ENCODE measurements around the gene ASS1. TPM values are rescaled to one million over a fixed set of nuclear protein-coding genes. Genes with fewer than 3 reads are reported as not detected.

ASS1 gene
- total and polyA plus RNA-seq, 2 donors (not counting 1 experiment from before 2014, with no cell fraction given): 44.7 to 223 TPM

- Histone ChIP-seq H3K27me3 (ENCODE audit: control insufficient read depth, insufficient read depth, low read length) (peaks cover 9% of the 10 kb centered on the region), H3K4me3 (replicated peaks in 1 of 4; ENCODE audit: control extremely low read depth in 1 of 4, insufficient read depth in 1 of 4, low read depth in 3 of 4, low read length in 4 of 4) (peak overlapping the region; percentile 41 to 67 (median 47)), H3K36me3 (ENCODE audit: control insufficient read depth, insufficient read depth, low read length) (no peaks in the 10 kb centered on the region), H3K79me2 (ENCODE audit: control insufficient read depth, insufficient read depth, low read length) (no peaks in the 10 kb centered on the region), H3K9ac (ENCODE audit: insufficient read depth, low read length) (peak overlapping the region; percentile 46), H4K20me1 (ENCODE audit: control insufficient read depth, extremely low read depth, insufficient read depth, low read length) (no peaks in the 10 kb centered on the region), H3K4me1 (ENCODE audit: control insufficient read depth, extremely low read depth, insufficient read depth, low read length) (peaks cover 5% of the 10 kb centered on the region), H3K9me3 (ENCODE audit: control insufficient read depth, insufficient read depth, low read depth, low read length) (no peaks in the 10 kb centered on the region), H2AFZ (ENCODE audit: low read length) (no peak overlapping the region), H3K27ac (ENCODE audit: insufficient read depth, low read length) (peak overlapping the region; percentile 61), H3K4me2 (ENCODE audit: extremely low read depth, insufficient read depth, low read length) (peak overlapping the region; percentile 87)
- DNase-seq (ENCODE audit: low read depth in 2 of 2): peak in 1 of 2 donors; percentile 66
- TF ChIP-seq EZH2 (IDR thresholded peaks at IDR 0.05; ENCODE audit: low read length, missing control alignments): peak; percentile 43
- no peak for TF ChIP-seq CTCF (conservative IDR thresholded peaks at IDR 0.05 in 1 of 2, IDR thresholded peaks at IDR 0.05 in 1 of 2; ENCODE audit: low read depth in 1 of 2, low read length in 2 of 2)
Measured at GRCh38 chr9:130445268-130445983, 665 bp downstream of the ASS1 start.

GRCh38 chr9:130446101-130446861 lies 1.5 kb downstream of the ASS1 start:
- Histone ChIP-seq H3K27ac (ENCODE audit: insufficient read depth, low read length) (peak overlapping the region; percentile 61), H3K79me2 (ENCODE audit: control insufficient read depth, insufficient read depth, low read length) (no peaks in the 10 kb centered on the region), H3K36me3 (ENCODE audit: control insufficient read depth, insufficient read depth, low read length) (no peaks in the 10 kb centered on the region), H3K9ac (ENCODE audit: insufficient read depth, low read length) (peak overlapping the region; percentile 23), H4K20me1 (ENCODE audit: control insufficient read depth, extremely low read depth, insufficient read depth, low read length) (no peaks in the 10 kb centered on the region), H3K4me1 (ENCODE audit: control insufficient read depth, extremely low read depth, insufficient read depth, low read length) (peaks cover 5% of the 10 kb centered on the region), H3K9me3 (ENCODE audit: control insufficient read depth, insufficient read depth, low read depth, low read length) (no peaks in the 10 kb centered on the region), H3K4me3 (replicated peaks in 1 of 4; ENCODE audit: control extremely low read depth in 1 of 4, insufficient read depth in 1 of 4, low read depth in 3 of 4, low read length in 4 of 4) (peak overlapping the region in 3 of 4 experiments; percentile 46 to 67 (median 48)), H3K4me2 (ENCODE audit: extremely low read depth, insufficient read depth, low read length) (peak overlapping the region; percentile 87), H2AFZ (ENCODE audit: low read length) (peak overlapping the region; percentile 23), H3K27me3 (ENCODE audit: control insufficient read depth, insufficient read depth, low read length) (peaks cover 9% of the 10 kb centered on the region)
- DNase-seq (ENCODE audit: low read depth in 2 of 2): peak; percentile 89 to 95
- no peak for TF ChIP-seq CTCF (conservative IDR thresholded peaks at IDR 0.05 in 1 of 2, IDR thresholded peaks at IDR 0.05 in 1 of 2; ENCODE audit: low read depth in 1 of 2, low read length in 2 of 2)
- no peak for TF ChIP-seq EZH2 (IDR thresholded peaks at IDR 0.05; ENCODE audit: low read length, missing control alignments)

- no peak overlapping the region for H3K4me3 ChIP-seq (replicated peaks in 1 of 4; ENCODE audit: control extremely low read depth in 1 of 4, insufficient read depth in 1 of 4, low read depth in 3 of 4, low read length in 4 of 4)
- H2AFZ ChIP-seq (ENCODE audit: low read length): no peak overlapping the region
- H3K27ac ChIP-seq (ENCODE audit: insufficient read depth, low read length): no peak overlapping the region
- no peaks in the 10 kb centered on the region for H4K20me1 ChIP-seq (ENCODE audit: control insufficient read depth, extremely low read depth, insufficient read depth, low read length)
- H3K4me2 ChIP-seq (ENCODE audit: extremely low read depth, insufficient read depth, low read length): peak overlapping the region; percentile 7
- H3K9ac ChIP-seq (ENCODE audit: insufficient read depth, low read length): no peak overlapping the region
- peaks cover 9% of the 10 kb centered on the region for H3K27me3 ChIP-seq (ENCODE audit: control insufficient read depth, insufficient read depth, low read length)
- TF ChIP-seq EZH2 (IDR thresholded peaks at IDR 0.05; ENCODE audit: low read length, missing control alignments): no peak
- no peak for TF ChIP-seq CTCF (conservative IDR thresholded peaks at IDR 0.05 in 1 of 2, IDR thresholded peaks at IDR 0.05 in 1 of 2; ENCODE audit: low read depth in 1 of 2, low read length in 2 of 2)
- DNase-seq (ENCODE audit: low read depth in 2 of 2): no peak
- peaks cover 12% of the 10 kb centered on the region for H3K4me1 ChIP-seq (ENCODE audit: control insufficient read depth, extremely low read depth, insufficient read depth, low read length)
- H3K9me3 ChIP-seq (ENCODE audit: control insufficient read depth, insufficient read depth, low read depth, low read length): no peaks in the 10 kb centered on the region
- no peaks in the 10 kb centered on the region for H3K36me3 ChIP-seq (ENCODE audit: control insufficient read depth, insufficient read depth, low read length)
- no peaks in the 10 kb centered on the region for H3K79me2 ChIP-seq (ENCODE audit: control insufficient read depth, insufficient read depth, low read length)
Measured at GRCh38 chr9:130447193-130447816, 2.5 kb downstream of the ASS1 start.

All from fibroblast of lung (primary cell).